Tibial nerve (tissue), 4 donors: ENCODE results near the gene FSTL4.

Source experiments
- CTCF ChIP-seq, 5 experiments: fragments of 200-600 bp in 3 of 5; fragments of 450-650 bp in 2 of 5; sonication (generic) in 3 of 5; IDR thresholded peaks; one replicate each; pipeline ENCODE4 v1.5.1; 2016 to 2019; ENCODE audit warnings: antibody characterized with exemption in 5 of 5, mild to moderate bottlenecking in 3 of 5, moderate library complexity in 2 of 5
- EP300 ChIP-seq, 2 donors: sonication (generic); formaldehyde crosslinking; IDR thresholded peaks; one replicate each; pipeline ENCODE4 v1.6.1; 2017; ENCODE audit warnings: antibody characterized with exemption in 2 of 2, mild to moderate bottlenecking in 1 of 2

GRCh38 chr5:133260715-133261114, 351.6 kb downstream of the FSTL4 start:
- no peak for TF ChIP-seq CTCF (IDR thresholded peaks at IDR 0.05)
- no peak for TF ChIP-seq EP300 (IDR thresholded peaks at IDR 0.05)
